HG03378 (cell line): ENCODE measurements around the gene ZSCAN12.

Experiments
- ATAC-seq: cut with Tn5 transposase; IDR thresholded peaks from one replicate; pipeline ENCODE4 v1.9.1; 2021; ENCODE audit warnings: mild to moderate bottlenecking, moderate library complexity; ENCODE audit not compliant: unreplicated experiment

ZSCAN12 gene

GRCh38 chr6:28333047-28333446 is 66.5 kb downstream of the ZSCAN12 start:
- ATAC-seq = no peak

GRCh38 chr6:28330041-28330440 is 69.5 kb downstream of the ZSCAN12 start:
- no peak for ATAC-seq
